GM12878 (cell line): ENCODE data around the gene NEK11. TPM values are rescaled to one million over a fixed set of nuclear protein-coding genes. Genes with fewer than 3 reads are reported as not detected.

Source experiments
- ATAC-seq: fragments of 200-7000 bp; cut with Tn5 transposase; 3 replicates; pipeline ENCODE4 v1.9.1; 2020; ENCODE audit warnings: mild to moderate bottlenecking, moderate library complexity
- BruUV-seq: library from RNA; stranded (reverse); fragments of 400-500 nt; replicated peaks from 2 replicates; lab custom pipeline; 2021; lab: Mats Ljungman, UMichigan
- CTCF ChIA-PET: fragments of 300-600 bp; sonication (Branson Sonifier 250); formaldehyde crosslinking; extraction: SDS; loops from one replicate; lab custom pipeline; 2021; ENCODE audit warnings: inconsistent platforms; lab: Yijun Ruan, JAX
- POLR2A ChIA-PET: fragments of 350-600 bp; formaldehyde crosslinking; extraction: SDS; loops from one replicate; lab custom pipeline; 2021; ENCODE audit warnings: inconsistent platforms; lab: Charles Lee
- RAD21 ChIA-PET: fragments of 300-600 bp; sonication (Branson Sonifier 250); formaldehyde crosslinking; loops from one replicate; lab custom pipeline; 2023; ENCODE audit warnings: antibody characterized with exemption; ENCODE audit not compliant: unreplicated experiment; lab: Charles Lee
- SMC1A ChIA-PET: fragments of 300-600 bp; sonication (Branson Sonifier 250); formaldehyde crosslinking; loops from one replicate; lab custom pipeline; 2023; ENCODE audit not compliant: unreplicated experiment, uncharacterized antibody; lab: Charles Lee
- DNase-seq: peaks from one replicate; pipeline ENCODE4 v3.0.0-alpha.2; 2011; ENCODE audit warnings: low read depth, low spot score
- FAIRE-seq: peaks from 3 replicates; lab custom pipeline; 2011; peaks lifted over from hg19 to GRCh38; lab: Jason Lieb, UNC
- H2AFZ ChIP-seq: 2 replicates; pipeline ENCODE4 v1.6.0; 2011; ENCODE audit warnings: low read depth, low read length, control low read depth; ENCODE audit not compliant: control insufficient read depth
- H3K27ac ChIP-seq: 2 replicates; pipeline ENCODE4 v1.5.1; 2011; ENCODE audit warnings: control low read depth; ENCODE audit not compliant: control insufficient read depth, insufficient read depth
- H3K27me3 ChIP-seq, 2 experiments: replicated peaks in 1 of 2; 2 replicates each; pipeline versions ENCODE4 v1.6.0 to v1.6.1; 2011; ENCODE audit warnings: low read length in 1 of 2; ENCODE audit not compliant: control insufficient read depth in 2 of 2, insufficient read depth in 2 of 2
- H3K36me3 ChIP-seq, 2 experiments: 2 replicates each; pipeline ENCODE4 v1.5.1; 2011; ENCODE audit warnings: low read length in 1 of 2; ENCODE audit not compliant: control insufficient read depth in 2 of 2, insufficient read depth in 2 of 2
- H3K4me1 ChIP-seq: 2 replicates; pipeline ENCODE4 v1.6.1; 2011; ENCODE audit warnings: mild to moderate bottlenecking, low read length, moderate library complexity, mixed read lengths; ENCODE audit not compliant: control insufficient read depth, insufficient read depth
- H3K4me2 ChIP-seq: 2 replicates; pipeline ENCODE4 v1.6.0; 2011; ENCODE audit warnings: control low read depth; ENCODE audit not compliant: control insufficient read depth, insufficient read depth
- H3K4me3 ChIP-seq: fragments of 200-600 bp; sonication (generic); 2 replicates; pipeline ENCODE4 v1.5.1; 2016
- H3K79me2 ChIP-seq: 2 replicates; pipeline ENCODE4 v1.6.0; 2011; ENCODE audit warnings: low read length; ENCODE audit not compliant: control insufficient read depth, insufficient read depth
- H3K9ac ChIP-seq: 2 replicates; pipeline ENCODE4 v1.8.0; 2011; ENCODE audit warnings: low read length, control low read depth, mixed read lengths; ENCODE audit not compliant: control insufficient read depth, insufficient read depth
- H3K9me3 ChIP-seq: replicated peaks from 3 replicates; pipeline ENCODE4 v1.5.1; 2011; ENCODE audit warnings: mild to moderate bottlenecking, low read length; ENCODE audit not compliant: control insufficient read depth, insufficient read depth
- H4K20me1 ChIP-seq: 2 replicates; pipeline ENCODE4 v1.6.0; 2011; ENCODE audit not compliant: control insufficient read depth, insufficient read depth
- EZH2 ChIP-seq: IDR thresholded peaks from 2 replicates; pipeline ENCODE4 v1.6.1; 2012; ENCODE audit warnings: low read depth, mild to moderate bottlenecking, control low read depth, inconsistent platforms, low read length, borderline replicate concordance; ENCODE audit not compliant: control insufficient read depth
- GATAD2B ChIP-seq: fragments of 450-650 bp; conservative IDR thresholded peaks from 2 replicates; pipeline ENCODE4 v1.6.1; 2017; ENCODE audit warnings: low read depth, mild to moderate bottlenecking, moderate library complexity
- NR2C1 ChIP-seq: fragments of 450-650 bp; IDR thresholded peaks from 2 replicates; pipeline ENCODE4 v1.6.1; 2017; ENCODE audit warnings: antibody characterized with exemption, mild to moderate bottlenecking, moderate library complexity
- RCOR1 ChIP-seq: conservative IDR thresholded peaks from 2 replicates; pipeline ENCODE4 v1.6.1; 2012; ENCODE audit warnings: low read depth, low read length, improper control_type of control experiment
- SP1 ChIP-seq: IDR thresholded peaks from one replicate; pipeline ENCODE4 v1.6.1; 2011; ENCODE audit warnings: low read depth, low read length
- ZBTB40 ChIP-seq: fragments of 450-650 bp; IDR thresholded peaks from 2 replicates; pipeline ENCODE4 v1.6.1; 2016; ENCODE audit warnings: mild to moderate bottlenecking, moderate library complexity, borderline replicate concordance
- ZNF384 ChIP-seq: IDR thresholded peaks from 2 replicates; pipeline ENCODE4 v1.6.1; 2012; ENCODE audit warnings: low read depth, mild to moderate bottlenecking, low read length, improper control_type of control experiment, borderline replicate concordance
- WGBS: methylation state at CpG from one replicate; pipeline ENCODE4 v1.1.6; 2016; ENCODE audit warnings: low lambda C conversion rate; ENCODE audit not compliant: insufficient replicate concordance, insufficient coverage; ENCODE audit errors: missing lambda C conversion rate; 5-methylcytosine and 5-hydroxymethylcytosine counted together
- in situ Hi-C: fragments of 300-500 bp; cut with MboI; formaldehyde crosslinking; loops from 9 replicates; pipeline ENCODE4 v1.14.3; 2018; ENCODE audit warnings: mixed read lengths
- intact Hi-C: fragments of 100-400 bp; cut with micrococcal nuclease; formaldehyde crosslinking; loops from one replicate; pipeline ENCODE4 v1.14.2; 2022; ENCODE audit not compliant: unreplicated experiment
- polyA plus RNA-seq, 11 experiments: library from polyadenylated mRNA; depleted of rRNA in 4 of 11; unstranded in 6 of 11; stranded (reverse) in 5 of 11; fragments of >200 nt; fragmentation: Nextera tagmentation in 4 of 11; fragmentation: Illumina TruSeq in 1 of 11; extraction: Ambion mirVana in 4 of 11; extraction: Trizol in 1 of 11; gene quantifications; 1 replicate in 1 of 11; 2 replicates in 10 of 11; pipeline versions ENCODE4 v1.2.1 to v1.2.3, GENCODE V29; 2011 to 2016; ENCODE audit warnings: inconsistent platforms in 2 of 11, missing spikeins in 2 of 11, low read depth in 1 of 11
- total RNA-seq, 4 experiments: library from RNA; depleted of rRNA in 3 of 4; stranded (reverse); fragments of >200 nt in 3 of 4; fragmentation: Illumina TruSeq in 1 of 4; extraction: Trizol in 1 of 4; gene quantifications; 2 replicates each; pipeline versions ENCODE4 v1.2.1 to v1.2.3, GENCODE V29; 2013 to 2021
- TF ChIP-seq, protein P1 (sequence below): fragments of 450-650 bp; IDR thresholded peaks from 2 replicates; pipeline ENCODE4 v1.6.1; 2016; ENCODE audit warnings: mild to moderate bottlenecking
- TF ChIP-seq, protein P2 (sequence below): fragments of 150-350 bp; IDR thresholded peaks from 2 replicates; pipeline ENCODE4 v1.6.1; 2016; ENCODE audit warnings: low read depth, low read length

The NEK11 gene
- total and polyA plus RNA-seq, 10 of the 15 experiments (the other 5 are each of a cell fraction or from before 2014, with no cell fraction given), result 0.05 to 0.94 (median 0.36) TPM; not detected in 1

- in situ Hi-C loops, result no loop called here
- FAIRE-seq (no peak), DNase-seq (no peak), ATAC-seq (peak; percentile 38; the same call in 1 of the 3 replicates)
- H3K4me2 ChIP-seq, result no peak overlapping the region
- ChIA-PET RAD21 (no interaction called here), SMC1A (no interaction called here), POLR2A (no interaction called here), CTCF (no interaction called here)
- no peak overlapping the region for H3K9ac ChIP-seq
- no peak overlapping the region for H3K27ac ChIP-seq
- no peaks in the 10 kb centered on the region for H3K36me3 ChIP-seq
- no peaks in the 10 kb centered on the region for H3K27me3 ChIP-seq
- H3K9me3 ChIP-seq, result no peaks in the 10 kb centered on the region
- BruUV-seq, result no TSS peak
- H4K20me1 ChIP-seq, result no peaks in the 10 kb centered on the region
- no peaks in the 10 kb centered on the region for H3K4me1 ChIP-seq
- H3K4me3 ChIP-seq, result no peak overlapping the region
- intact Hi-C loops, result no loop called here
- 32% methylated on average over 5 of the region's 5 CpGs for WGBS
- TF ChIP-seq, protein P1, sequence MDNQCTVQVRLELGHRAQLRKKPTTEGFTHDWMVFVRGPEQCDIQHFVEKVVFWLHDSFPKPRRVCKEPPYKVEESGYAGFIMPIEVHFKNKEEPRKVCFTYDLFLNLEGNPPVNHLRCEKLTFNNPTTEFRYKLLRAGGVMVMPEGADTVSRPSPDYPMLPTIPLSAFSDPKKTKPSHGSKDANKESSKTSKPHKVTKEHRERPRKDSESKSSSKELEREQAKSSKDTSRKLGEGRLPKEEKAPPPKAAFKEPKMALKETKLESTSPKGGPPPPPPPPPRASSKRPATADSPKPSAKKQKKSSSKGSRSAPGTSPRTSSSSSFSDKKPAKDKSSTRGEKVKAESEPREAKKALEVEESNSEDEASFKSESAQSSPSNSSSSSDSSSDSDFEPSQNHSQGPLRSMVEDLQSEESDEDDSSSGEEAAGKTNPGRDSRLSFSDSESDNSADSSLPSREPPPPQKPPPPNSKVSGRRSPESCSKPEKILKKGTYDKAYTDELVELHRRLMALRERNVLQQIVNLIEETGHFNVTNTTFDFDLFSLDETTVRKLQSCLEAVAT, result no peak
- no peak for TF ChIP-seq GATAD2B
- no peak for TF ChIP-seq RCOR1
- no peak for TF ChIP-seq NR2C1
- TF ChIP-seq ZNF384, result no peak
- no peak for TF ChIP-seq SP1
- TF ChIP-seq ZBTB40, result no peak
- TF ChIP-seq EZH2, result no peak
- TF ChIP-seq, protein P2, sequence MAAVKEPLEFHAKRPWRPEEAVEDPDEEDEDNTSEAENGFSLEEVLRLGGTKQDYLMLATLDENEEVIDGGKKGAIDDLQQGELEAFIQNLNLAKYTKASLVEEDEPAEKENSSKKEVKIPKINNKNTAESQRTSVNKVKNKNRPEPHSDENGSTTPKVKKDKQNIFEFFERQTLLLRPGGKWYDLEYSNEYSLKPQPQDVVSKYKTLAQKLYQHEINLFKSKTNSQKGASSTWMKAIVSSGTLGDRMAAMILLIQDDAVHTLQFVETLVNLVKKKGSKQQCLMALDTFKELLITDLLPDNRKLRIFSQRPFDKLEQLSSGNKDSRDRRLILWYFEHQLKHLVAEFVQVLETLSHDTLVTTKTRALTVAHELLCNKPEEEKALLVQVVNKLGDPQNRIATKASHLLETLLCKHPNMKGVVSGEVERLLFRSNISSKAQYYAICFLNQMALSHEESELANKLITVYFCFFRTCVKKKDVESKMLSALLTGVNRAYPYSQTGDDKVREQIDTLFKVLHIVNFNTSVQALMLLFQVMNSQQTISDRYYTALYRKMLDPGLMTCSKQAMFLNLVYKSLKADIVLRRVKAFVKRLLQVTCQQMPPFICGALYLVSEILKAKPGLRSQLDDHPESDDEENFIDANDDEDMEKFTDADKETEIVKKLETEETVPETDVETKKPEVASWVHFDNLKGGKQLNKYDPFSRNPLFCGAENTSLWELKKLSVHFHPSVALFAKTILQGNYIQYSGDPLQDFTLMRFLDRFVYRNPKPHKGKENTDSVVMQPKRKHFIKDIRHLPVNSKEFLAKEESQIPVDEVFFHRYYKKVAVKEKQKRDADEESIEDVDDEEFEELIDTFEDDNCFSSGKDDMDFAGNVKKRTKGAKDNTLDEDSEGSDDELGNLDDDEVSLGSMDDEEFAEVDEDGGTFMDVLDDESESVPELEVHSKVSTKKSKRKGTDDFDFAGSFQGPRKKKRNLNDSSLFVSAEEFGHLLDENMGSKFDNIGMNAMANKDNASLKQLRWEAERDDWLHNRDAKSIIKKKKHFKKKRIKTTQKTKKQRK, result no peak
- H3K79me2 ChIP-seq, result no peaks in the 10 kb centered on the region
- no peak overlapping the region for H2AFZ ChIP-seq
Measured at GRCh38 chr3:131082871-131083863, 56.5 kb downstream of the NEK11 start.
